NB4 (cell line): Measurements from ENCODE around the gene AUTS2.

Source experiments
- DNase-seq: peaks from one replicate; pipeline ENCODE4 v3.0.0; 2010; ENCODE audit warnings: low read depth
- H3K4me3 ChIP-seq: one replicate; pipeline ENCODE4 v1.5.1; 2011; ENCODE audit warnings: mild to moderate bottlenecking, low read depth, low read length, moderate library complexity
- MYC ChIP-seq: IDR thresholded peaks from 2 replicates; pipeline ENCODE4 v1.6.1; 2011; ENCODE audit warnings: low read depth, low read length
- POLR2A ChIP-seq: IDR thresholded peaks from 2 replicates; pipeline ENCODE4 v1.6.1; 2011; ENCODE audit warnings: mild to moderate bottlenecking; ENCODE audit not compliant: insufficient read length; ENCODE audit errors: extremely low read depth
- TF ChIP-seq, protein P1 (sequence below): IDR thresholded peaks from 2 replicates; pipeline ENCODE4 v1.6.1; 2011; ENCODE audit warnings: low read depth, low read length
- TF ChIP-seq, protein P2 (sequence below): IDR thresholded peaks from one replicate; pipeline ENCODE4 v1.5.1; 2012; ENCODE audit warnings: low read depth, low read length

Gene AUTS2

DNA sequence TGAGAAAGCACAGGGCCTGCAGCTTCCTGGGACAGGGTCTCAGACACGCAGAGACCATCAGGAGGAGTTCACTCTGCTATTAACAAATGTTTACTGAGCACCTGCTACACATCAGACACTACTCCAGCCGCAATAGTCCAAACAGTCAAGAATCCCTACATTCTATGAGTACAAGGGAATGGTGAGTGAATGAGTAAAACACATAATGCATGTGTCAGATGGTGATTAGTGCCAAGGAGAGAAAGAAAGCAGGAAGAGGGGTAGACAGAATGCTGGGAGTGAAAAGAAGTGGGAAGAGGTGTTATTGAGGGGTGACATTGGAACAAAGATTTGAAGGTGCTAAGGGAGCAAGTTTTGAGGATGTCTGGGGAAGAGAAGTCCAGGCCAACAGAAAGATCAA lies 899.5 kb downstream of the AUTS2 start:
- H3K4me3 ChIP-seq, result no peak overlapping the region
- no peak for DNase-seq
- TF ChIP-seq POLR2A, result no peak
- TF ChIP-seq, protein P1, sequence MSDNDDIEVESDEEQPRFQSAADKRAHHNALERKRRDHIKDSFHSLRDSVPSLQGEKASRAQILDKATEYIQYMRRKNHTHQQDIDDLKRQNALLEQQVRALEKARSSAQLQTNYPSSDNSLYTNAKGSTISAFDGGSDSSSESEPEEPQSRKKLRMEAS, result no peak
- TF ChIP-seq, protein P2, sequence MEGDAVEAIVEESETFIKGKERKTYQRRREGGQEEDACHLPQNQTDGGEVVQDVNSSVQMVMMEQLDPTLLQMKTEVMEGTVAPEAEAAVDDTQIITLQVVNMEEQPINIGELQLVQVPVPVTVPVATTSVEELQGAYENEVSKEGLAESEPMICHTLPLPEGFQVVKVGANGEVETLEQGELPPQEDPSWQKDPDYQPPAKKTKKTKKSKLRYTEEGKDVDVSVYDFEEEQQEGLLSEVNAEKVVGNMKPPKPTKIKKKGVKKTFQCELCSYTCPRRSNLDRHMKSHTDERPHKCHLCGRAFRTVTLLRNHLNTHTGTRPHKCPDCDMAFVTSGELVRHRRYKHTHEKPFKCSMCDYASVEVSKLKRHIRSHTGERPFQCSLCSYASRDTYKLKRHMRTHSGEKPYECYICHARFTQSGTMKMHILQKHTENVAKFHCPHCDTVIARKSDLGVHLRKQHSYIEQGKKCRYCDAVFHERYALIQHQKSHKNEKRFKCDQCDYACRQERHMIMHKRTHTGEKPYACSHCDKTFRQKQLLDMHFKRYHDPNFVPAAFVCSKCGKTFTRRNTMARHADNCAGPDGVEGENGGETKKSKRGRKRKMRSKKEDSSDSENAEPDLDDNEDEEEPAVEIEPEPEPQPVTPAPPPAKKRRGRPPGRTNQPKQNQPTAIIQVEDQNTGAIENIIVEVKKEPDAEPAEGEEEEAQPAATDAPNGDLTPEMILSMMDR, result no peak
- TF ChIP-seq MYC, result no peak

DNA sequence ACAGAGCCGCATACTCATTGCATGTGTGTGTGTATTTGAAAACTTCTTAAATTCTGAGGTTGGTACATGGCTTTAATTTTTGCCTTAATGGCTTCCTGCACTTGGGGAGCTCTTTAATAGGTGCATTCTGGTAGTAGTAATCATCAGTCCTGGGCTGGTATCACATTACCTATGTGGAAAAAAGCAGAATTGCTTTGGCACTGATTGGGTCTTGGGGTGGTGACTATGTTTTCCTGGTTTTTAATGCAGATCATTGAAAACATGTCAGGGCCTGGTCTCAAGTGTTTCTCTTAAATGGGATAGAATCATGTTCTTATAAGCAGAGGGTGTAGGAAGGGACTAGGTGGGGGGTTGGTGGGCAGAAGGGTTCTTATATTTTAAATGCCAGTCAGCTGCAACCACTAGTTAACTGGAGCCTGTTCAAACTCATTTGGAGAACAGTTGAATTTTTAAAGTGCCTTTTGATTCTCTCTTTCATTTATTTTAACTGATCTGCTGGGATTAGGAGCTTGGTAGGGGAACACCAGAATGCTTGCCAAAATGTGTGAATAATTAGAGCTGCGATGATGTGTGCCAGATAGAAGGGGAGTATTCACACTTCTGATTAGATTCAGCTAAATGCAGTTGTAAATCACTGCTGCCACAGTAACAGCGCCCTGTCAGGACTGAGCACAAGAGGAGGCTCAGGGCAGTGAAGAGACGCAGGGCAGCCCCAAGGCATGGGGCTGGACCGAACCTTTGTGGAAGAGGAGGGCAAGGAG lies 900.1 kb downstream of the AUTS2 start:
- TF ChIP-seq MYC, result no peak
- H3K4me3 ChIP-seq, result no peak overlapping the region
- DNase-seq, result no peak

DNA sequence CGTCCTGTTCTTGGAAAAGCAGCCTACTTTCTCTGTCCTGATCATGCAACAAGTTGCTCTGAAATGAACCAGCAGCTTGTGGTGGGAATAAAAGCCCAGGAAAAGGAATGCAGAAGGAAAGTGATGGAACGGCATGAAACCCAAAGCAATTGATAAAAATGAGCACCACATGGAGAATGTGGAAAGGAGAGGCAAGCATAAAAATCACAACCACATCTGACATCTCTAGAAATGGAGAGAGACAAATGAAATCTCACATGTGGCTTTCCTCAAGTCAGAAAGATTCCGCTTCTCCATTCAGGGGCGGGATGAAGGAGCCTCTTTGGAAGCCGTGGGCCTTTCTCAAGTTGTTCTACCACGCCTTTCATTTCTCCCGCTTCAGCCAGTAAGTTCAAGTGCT lies 902.0 kb downstream of the AUTS2 start:
- TF ChIP-seq, protein P2, result no peak
- TF ChIP-seq, protein P1, result no peak
- TF ChIP-seq MYC, result no peak
- no peak for TF ChIP-seq POLR2A
- DNase-seq, result no peak
- no peak overlapping the region for H3K4me3 ChIP-seq

DNA sequence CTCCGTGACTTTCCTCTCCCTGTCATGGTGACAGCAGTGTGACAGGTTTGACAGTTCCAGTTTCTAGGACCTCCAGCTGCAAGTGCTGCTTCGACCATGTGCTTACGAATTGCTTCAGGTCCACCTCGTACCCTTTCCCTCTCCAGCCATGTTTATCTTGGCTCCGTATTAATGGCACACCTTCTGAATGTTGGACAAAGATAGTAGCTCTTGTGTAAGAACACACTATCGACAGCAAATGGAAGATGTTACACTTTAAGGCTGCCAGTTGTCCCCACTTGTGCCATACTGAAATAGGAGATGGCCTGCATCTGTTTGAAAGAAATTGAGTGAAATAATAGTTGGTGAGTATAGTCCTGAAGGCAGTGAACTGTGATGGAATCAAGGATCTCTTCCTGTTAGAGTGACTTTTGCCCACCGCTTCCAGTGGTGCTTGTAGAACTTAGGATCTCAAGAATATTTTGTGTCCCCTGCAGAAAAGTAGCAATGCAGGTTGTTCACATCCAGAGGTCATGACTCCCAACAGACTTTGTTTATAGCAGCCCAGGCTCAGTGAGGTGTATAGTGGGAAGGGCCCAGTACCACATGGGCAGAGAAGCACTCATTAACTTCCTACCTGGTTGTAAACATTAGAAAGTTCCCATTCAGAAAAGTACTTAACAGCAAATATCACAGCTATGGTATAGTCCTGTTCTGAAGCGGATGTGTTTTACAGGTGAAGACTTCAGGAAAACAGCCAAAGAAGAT lies 904.0 kb downstream of the AUTS2 start:
- TF ChIP-seq, protein P1, result no peak
- TF ChIP-seq POLR2A, result no peak
- no peak for DNase-seq
- no peak overlapping the region for H3K4me3 ChIP-seq

DNA sequence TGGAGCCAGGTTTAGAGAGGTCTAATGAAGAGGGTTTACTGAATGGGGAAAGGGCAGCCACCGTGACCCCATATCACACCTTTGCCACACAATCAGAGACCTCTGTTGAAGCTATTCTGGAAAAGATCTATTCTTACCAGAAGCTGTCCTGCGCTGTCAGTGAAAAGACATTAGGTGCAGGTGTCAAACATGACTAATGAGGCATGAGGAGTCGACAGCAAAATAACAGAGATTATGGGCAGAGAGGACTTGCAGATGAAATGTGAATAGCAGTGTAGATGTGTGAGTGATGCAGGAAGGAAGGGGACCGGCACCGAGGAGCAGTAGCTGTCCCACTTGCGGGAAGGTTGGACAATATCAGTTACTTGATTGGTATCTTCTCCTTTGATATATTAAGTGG lies 906.0 kb downstream of the AUTS2 start:
- DNase-seq, result no peak
- no peak overlapping the region for H3K4me3 ChIP-seq
- TF ChIP-seq, protein P1, result no peak
- TF ChIP-seq, protein P2, result no peak
- TF ChIP-seq POLR2A, result no peak
- TF ChIP-seq MYC, result no peak

DNA sequence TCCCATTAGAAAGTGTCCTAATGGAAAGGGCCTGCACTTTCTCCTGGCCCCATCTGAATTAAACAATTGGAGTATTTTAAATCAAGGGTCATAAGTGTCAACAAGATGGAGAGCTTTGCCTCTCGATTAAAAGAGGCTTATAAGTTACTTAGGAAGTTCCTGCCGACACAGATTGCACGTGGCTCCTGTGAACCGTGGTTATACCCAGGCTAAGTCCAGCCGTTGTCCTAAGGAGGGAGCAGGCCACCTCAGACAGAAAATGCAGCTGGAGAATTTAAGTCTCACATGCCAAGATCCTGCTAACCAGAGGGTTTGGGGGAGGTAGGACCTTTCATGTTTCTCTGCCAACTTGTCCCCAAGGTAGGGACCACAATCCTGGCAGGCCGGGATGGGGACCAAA lies 907.2 kb downstream of the AUTS2 start:
- TF ChIP-seq, protein P1, result no peak
- TF ChIP-seq, protein P2, result no peak
- TF ChIP-seq MYC, result no peak
- no peak for TF ChIP-seq POLR2A
- no peak for DNase-seq
- H3K4me3 ChIP-seq, result no peak overlapping the region
